ENCODE data around the gene SLC16A13. TPM values are rescaled to one million over a fixed set of nuclear protein-coding genes. Genes with fewer than 3 reads are reported as not detected.
A peak's percentile ranks its signal among the peaks of the same experiment; 100 is the strongest.
"Not testable (repeated sequence)": the region's sequence is repeated elsewhere in the genome, so short reads cannot be mapped to it uniquely, and the experiment has no call there.

SLC16A13 gene
- total RNA-seq, 1 experiment from 2014 or later = 0.48 TPM

DNA sequence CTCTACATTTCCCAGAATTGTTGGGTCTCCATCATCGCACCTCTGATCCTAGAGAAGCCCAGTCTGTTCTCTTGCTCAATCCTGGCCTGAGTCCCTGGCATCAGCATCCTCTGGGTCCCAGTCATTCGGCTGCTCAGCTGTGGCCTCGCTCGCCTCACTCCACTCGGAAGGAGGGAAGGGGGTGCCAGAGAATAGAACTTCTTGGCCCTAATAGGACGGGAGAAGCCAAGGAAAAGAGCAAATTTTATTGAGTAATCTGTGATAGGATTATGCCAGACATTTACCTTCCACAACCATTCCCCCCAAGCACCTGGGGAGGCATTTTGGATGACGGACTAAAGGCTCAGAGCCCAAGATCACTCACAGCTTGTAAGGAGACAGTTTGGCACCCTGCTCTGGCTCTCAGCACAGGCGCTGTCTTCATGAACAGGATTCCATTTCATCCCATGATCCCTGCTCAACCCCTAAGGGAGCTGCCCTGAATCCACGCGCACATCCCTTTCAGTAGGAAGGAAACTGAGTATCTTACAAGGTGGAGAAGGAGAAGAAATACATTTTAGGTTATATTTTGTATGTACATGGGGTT lies 44.7 kb downstream of the SLC16A13 start:
- Histone ChIP-seq H3K4me3 (ENCODE audit: insufficient read depth, low read depth, low read length) (no peak overlapping the region), H3K36me3 (replicated peaks; ENCODE audit: control insufficient read depth, insufficient read depth, low read length) (no peaks in the 10 kb centered on the region), H3K27me3 (ENCODE audit: control insufficient read depth, insufficient read depth, low read length) (no peaks in the 10 kb centered on the region)
- DNase-seq = peak; percentile 13

DNA sequence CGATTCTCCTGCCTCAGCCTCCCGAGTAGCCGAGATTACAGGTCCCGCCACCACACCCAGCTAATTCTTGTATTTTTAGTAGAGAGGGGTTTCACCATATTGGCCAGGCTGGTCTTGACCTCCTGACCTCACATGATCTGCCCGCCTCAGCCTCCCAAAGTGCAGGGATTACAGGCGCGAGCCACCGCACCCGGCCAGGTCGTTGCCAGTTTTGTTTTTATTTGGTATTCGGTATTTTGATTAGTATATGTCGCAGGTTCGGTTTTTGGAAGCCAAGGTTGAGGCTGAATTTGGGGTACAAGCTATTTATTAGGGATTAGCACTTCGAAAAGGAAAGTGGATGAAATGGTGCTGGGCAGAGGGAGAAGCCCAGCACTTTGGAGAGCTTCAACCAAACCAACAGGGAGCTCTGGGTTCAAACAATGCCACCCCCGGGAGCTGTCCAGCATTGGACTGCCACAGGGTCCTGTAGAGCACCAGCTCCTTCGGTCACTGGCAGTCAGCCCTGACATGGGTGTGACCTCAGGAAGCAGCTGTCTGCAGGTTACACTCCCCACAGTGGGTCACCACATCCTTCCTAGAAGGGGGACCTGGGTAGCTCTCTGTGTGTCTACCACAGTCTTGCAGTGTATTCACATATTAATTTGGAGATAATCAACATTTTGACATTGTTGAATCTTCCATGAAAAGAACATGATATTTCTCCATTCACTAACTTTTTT lies 45.7 kb downstream of the SLC16A13 start:
- Histone ChIP-seq H3K27me3 (ENCODE audit: control insufficient read depth, insufficient read depth, low read length) (no peaks in the 10 kb centered on the region), H3K36me3 (replicated peaks; ENCODE audit: control insufficient read depth, insufficient read depth, low read length) (no peaks in the 10 kb centered on the region), H3K4me3 (ENCODE audit: insufficient read depth, low read depth, low read length) (no peak overlapping the region)
- peak; percentile 25 for DNase-seq

DNA sequence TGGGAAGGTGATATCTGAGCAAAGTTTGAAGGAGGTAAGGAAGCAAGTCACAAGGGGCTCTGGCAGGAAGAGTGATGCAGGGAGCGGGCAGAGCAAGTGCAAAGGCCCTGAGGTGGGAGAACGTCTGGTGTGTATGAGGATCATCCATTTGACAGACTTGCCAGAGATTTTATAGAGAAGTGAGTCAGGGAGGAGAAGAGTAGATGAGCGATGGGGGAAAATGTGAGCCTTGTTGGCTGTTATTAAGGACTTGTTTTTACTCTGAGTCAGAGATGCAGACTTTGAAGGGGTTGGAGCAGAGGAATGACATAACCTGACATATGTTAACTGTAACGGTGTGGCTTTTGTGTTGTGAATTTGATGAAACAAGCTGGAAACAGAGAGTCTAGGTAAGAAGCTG lies 47.8 kb downstream of the SLC16A13 start:
- H3K36me3 ChIP-seq (replicated peaks; ENCODE audit: control insufficient read depth, insufficient read depth, low read length) = no peaks in the 10 kb centered on the region
- no peak for DNase-seq

DNA sequence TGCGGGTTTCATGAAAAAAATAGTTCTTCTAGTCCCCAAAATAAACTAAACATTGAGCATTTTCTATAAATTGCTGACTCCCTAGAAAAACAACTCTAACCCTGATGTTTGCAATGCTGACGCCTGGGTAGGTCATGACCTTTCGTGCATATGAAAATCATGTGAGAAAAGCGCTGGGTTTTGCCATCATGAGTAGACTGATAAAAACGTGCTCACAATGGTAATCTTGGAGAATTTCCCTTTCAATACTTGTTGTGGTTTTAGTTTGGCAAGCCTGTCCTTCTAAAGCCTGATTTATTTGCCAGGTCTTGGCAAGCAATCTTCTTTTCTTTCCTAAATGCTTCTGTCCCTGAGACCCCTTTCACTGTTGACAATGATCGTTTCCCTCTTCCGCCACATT lies 48.3 kb downstream of the SLC16A13 start:
- peak; percentile 22 for DNase-seq
- Histone ChIP-seq H3K36me3 (replicated peaks; ENCODE audit: control insufficient read depth, insufficient read depth, low read length) (no peaks in the 10 kb centered on the region), H3K4me3 (ENCODE audit: insufficient read depth, low read depth, low read length) (no peak overlapping the region), H3K27me3 (ENCODE audit: control insufficient read depth, insufficient read depth, low read length) (no peaks in the 10 kb centered on the region)

More for the DNA sequence above, 47.8 kb downstream of the SLC16A13 start:
- H3K27me3 ChIP-seq (ENCODE audit: control insufficient read depth, insufficient read depth, low read length) = no peaks in the 10 kb centered on the region
- H3K4me3 ChIP-seq (ENCODE audit: insufficient read depth, low read depth, low read length) = no peak overlapping the region

DNA sequence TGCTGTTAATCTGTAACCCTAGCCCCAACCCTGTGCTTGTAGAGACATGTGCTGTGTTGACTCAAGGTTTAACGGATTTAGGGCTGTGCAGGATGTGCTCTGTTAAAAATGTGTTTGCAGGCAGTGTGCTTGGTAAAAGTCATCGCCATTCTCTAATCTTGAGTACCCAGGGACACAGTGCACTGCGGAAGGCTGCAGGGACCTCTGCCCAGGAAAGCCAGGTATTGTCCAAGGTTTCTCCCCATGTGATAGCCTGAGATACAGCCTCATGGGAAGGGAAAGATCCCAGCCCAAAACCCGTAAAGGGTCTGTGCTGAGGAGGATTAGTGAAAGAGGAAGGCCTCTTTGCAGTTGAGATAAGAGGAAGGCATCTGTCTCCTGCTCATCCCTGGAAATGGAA lies 52.6 kb downstream of the SLC16A13 start:
- not testable (repeated sequence) for H3K4me3 ChIP-seq (ENCODE audit: insufficient read depth, low read depth, low read length); H3K27me3 ChIP-seq (ENCODE audit: control insufficient read depth, insufficient read depth, low read length); DNase-seq; H3K36me3 ChIP-seq (replicated peaks; ENCODE audit: control insufficient read depth, insufficient read depth, low read length)

DNA sequence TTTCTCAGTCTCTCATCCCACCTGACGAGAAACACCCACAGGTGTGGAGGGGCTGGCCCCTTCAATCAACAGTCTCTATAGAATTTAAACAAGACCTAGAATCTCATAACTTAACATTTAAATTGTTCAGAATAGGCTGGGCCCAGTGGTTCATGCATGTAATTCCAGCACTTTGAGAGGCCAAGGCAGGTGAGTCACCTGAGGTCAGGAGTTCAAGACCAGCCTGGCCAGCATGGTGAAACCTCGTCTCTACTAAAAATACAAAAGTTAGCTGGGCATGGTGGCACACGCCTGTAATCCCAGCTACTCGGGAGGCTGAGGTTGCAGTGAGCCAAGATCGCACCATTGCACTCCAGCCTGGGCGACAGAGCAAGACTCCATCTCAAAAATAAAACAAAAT lies 53.8 kb downstream of the SLC16A13 start:
- not testable (repeated sequence) for H3K36me3 ChIP-seq (replicated peaks; ENCODE audit: control insufficient read depth, insufficient read depth, low read length); DNase-seq; H3K4me3 ChIP-seq (ENCODE audit: insufficient read depth, low read depth, low read length); H3K27me3 ChIP-seq (ENCODE audit: control insufficient read depth, insufficient read depth, low read length)

Other genes starting within 250 kb of the SLC16A13 start
- not detected in 2 replicates for gene TEKT1, start 204.3 kb upstream of the SLC16A13 start, total RNA-seq (2014; rRNA removed; shearing (Covaris generic))
- gene ALOX12, start 40.0 kb upstream of the SLC16A13 start, total RNA-seq (2014; rRNA removed; shearing (Covaris generic)) = 0.35 and 0.63 TPM in 2 replicates
- 180 and 238 TPM in 2 replicates for gene RNASEK, start 23.4 kb upstream of the SLC16A13 start, total RNA-seq (2014; rRNA removed; shearing (Covaris generic))
- gene BCL6B, start 13.0 kb upstream of the SLC16A13 start, total RNA-seq (2014; rRNA removed; shearing (Covaris generic)) = 4.9 and 8.3 TPM in 2 replicates
- gene SLC16A11, start 8.1 kb downstream of the SLC16A13 start, total RNA-seq (2014; rRNA removed; shearing (Covaris generic)) = 0.24 and 0.37 TPM in 2 replicates
- not detected in 2 replicates for gene CLEC10A, start 44.2 kb downstream of the SLC16A13 start, total RNA-seq (2014; rRNA removed; shearing (Covaris generic))
- not detected in 2 replicates for gene ASGR2, start 78.8 kb downstream of the SLC16A13 start, total RNA-seq (2014; rRNA removed; shearing (Covaris generic))
- gene ASGR1, start 143.4 kb downstream of the SLC16A13 start, total RNA-seq (2014; rRNA removed; shearing (Covaris generic)) = 12.3 and 15.4 TPM in 2 replicates
- 21.0 and 27.6 TPM in 2 replicates for gene DLG4, start 183.8 kb downstream of the SLC16A13 start, total RNA-seq (2014; rRNA removed; shearing (Covaris generic))
- gene ACADVL, start 183.9 kb downstream of the SLC16A13 start, total RNA-seq (2014; rRNA removed; shearing (Covaris generic)) = 362 and 410 TPM in 2 replicates
- gene DVL2, start 198.5 kb downstream of the SLC16A13 start, total RNA-seq (2014; rRNA removed; shearing (Covaris generic)) = 75.0 and 90.9 TPM in 2 replicates
- 54.9 and 56.2 TPM in 2 replicates for gene PHF23, start 203.4 kb downstream of the SLC16A13 start, total RNA-seq (2014; rRNA removed; shearing (Covaris generic))
- gene GABARAP, start 206.4 kb downstream of the SLC16A13 start, total RNA-seq (2014; rRNA removed; shearing (Covaris generic)) = 185 and 231 TPM in 2 replicates
- 58.8 and 59.9 TPM in 2 replicates for gene CTDNEP1, start 215.7 kb downstream of the SLC16A13 start, total RNA-seq (2014; rRNA removed; shearing (Covaris generic))
- 66.4 and 77.4 TPM in 2 replicates for gene ELP5, start 216.2 kb downstream of the SLC16A13 start, total RNA-seq (2014; rRNA removed; shearing (Covaris generic))
- 30.8 and 40.8 TPM in 2 replicates for gene CLDN7, start 226.5 kb downstream of the SLC16A13 start, total RNA-seq (2014; rRNA removed; shearing (Covaris generic))
- gene SLC2A4, start 245.7 kb downstream of the SLC16A13 start, total RNA-seq (2014; rRNA removed; shearing (Covaris generic)) = 3.8 and 6.6 TPM in 2 replicates

Measured in H7 (cell line).